ENCODE measurements around the gene PFKL. TPM values are rescaled to one million over a fixed set of nuclear protein-coding genes. Genes with fewer than 3 reads are reported as not detected.

Gene PFKL
- total RNA-seq, 1 experiment from 2014 or later: 78.9 TPM

DNA sequence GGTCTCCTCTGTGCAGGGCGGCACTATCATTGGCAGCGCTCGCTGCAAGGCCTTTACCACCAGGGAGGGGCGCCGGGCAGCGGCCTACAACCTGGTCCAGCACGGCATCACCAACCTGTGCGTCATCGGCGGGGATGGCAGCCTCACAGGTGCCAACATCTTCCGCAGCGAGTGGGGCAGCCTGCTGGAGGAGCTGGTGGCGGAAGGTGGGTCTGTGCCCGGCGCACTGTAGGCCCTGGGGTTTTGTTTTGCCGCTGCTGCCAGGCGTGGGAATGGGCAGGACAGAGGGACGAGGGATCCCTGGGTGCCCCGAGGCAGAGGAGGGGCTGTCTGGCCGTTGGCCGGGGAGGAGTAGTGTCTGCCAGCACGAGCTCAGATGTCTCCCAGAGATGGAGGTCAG is 12.2 kb downstream of the PFKL start:
- H3K27ac Mint-ChIP-seq (ENCODE audit: unreplicated experiment): no peak overlapping the region
- CTCF ChIA-PET: no interaction called here
- BruUV-seq (replicated peaks): no TSS peak
- intact Hi-C loops (cut with micrococcal nuclease; ENCODE audit: unreplicated experiment): no loop called here
- no peak for DNase-seq
- no peaks in the 10 kb centered on the region for H3K27me3 Mint-ChIP-seq (ENCODE audit: unreplicated experiment)
- no peak overlapping the region for H3K4me3 Mint-ChIP-seq (ENCODE audit: low read depth, unreplicated experiment)
- no peaks in the 10 kb centered on the region for H3K4me1 Mint-ChIP-seq (ENCODE audit: low read depth, unreplicated experiment)
- TF ChIP-seq CTCF (IDR thresholded peaks at IDR 0.05; ENCODE audit: unreplicated experiment): no peak
- H3K36me3 Mint-ChIP-seq (ENCODE audit: insufficient read depth, unreplicated experiment): peaks cover 23% of the 10 kb centered on the region
- no peaks in the 10 kb centered on the region for H3K9me3 Mint-ChIP-seq (ENCODE audit: low read depth, unreplicated experiment)

DNA sequence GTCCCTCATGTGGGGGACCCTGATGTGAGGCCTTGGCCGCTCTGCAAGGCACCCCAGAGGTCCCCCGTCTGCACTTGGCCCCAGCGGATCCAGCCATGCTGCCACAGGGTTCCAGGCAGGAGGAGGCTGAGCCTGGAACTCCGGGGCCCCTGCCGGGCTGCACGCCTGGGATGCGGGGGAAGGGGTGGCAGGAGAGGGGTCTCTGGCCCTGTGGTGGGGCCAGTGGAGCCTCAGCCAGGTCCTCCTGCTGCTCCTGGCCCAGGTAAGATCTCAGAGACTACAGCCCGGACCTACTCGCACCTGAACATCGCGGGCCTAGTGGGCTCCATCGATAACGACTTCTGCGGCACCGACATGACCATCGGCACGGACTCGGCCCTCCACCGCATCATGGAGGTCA is 12.9 kb downstream of the PFKL start:
- H3K27me3 Mint-ChIP-seq (ENCODE audit: unreplicated experiment): no peaks in the 10 kb centered on the region
- intact Hi-C loops (cut with micrococcal nuclease; ENCODE audit: unreplicated experiment): no loop called here
- CTCF ChIA-PET: no interaction called here
- DNase-seq: no peak
- TF ChIP-seq CTCF (IDR thresholded peaks at IDR 0.05; ENCODE audit: unreplicated experiment): no peak
- no peaks in the 10 kb centered on the region for H3K4me1 Mint-ChIP-seq (ENCODE audit: low read depth, unreplicated experiment)
- H3K27ac Mint-ChIP-seq (ENCODE audit: unreplicated experiment): no peak overlapping the region
- H3K4me3 Mint-ChIP-seq (ENCODE audit: low read depth, unreplicated experiment): no peak overlapping the region
- no TSS peak for BruUV-seq (replicated peaks)
- H3K9me3 Mint-ChIP-seq (ENCODE audit: low read depth, unreplicated experiment): no peaks in the 10 kb centered on the region
- H3K36me3 Mint-ChIP-seq (ENCODE audit: insufficient read depth, unreplicated experiment): peaks cover 17% of the 10 kb centered on the region

GRCh38 chr21:44313451-44313850 is 13.6 kb downstream of the PFKL start:
- no peak overlapping the region for H3K27ac Mint-ChIP-seq (ENCODE audit: unreplicated experiment)
- peaks cover 16% of the 10 kb centered on the region for H3K36me3 Mint-ChIP-seq (ENCODE audit: insufficient read depth, unreplicated experiment)
- H3K4me1 Mint-ChIP-seq (ENCODE audit: low read depth, unreplicated experiment): no peaks in the 10 kb centered on the region
- TF ChIP-seq CTCF (IDR thresholded peaks at IDR 0.05; ENCODE audit: unreplicated experiment): no peak
- H3K9me3 Mint-ChIP-seq (ENCODE audit: low read depth, unreplicated experiment): no peaks in the 10 kb centered on the region
- no peak for DNase-seq
- BruUV-seq (replicated peaks): no TSS peak
- no peaks in the 10 kb centered on the region for H3K27me3 Mint-ChIP-seq (ENCODE audit: unreplicated experiment)
- intact Hi-C loops (cut with micrococcal nuclease; ENCODE audit: unreplicated experiment): no loop called here
- H3K4me3 Mint-ChIP-seq (ENCODE audit: low read depth, unreplicated experiment): no peak overlapping the region
- CTCF ChIA-PET: no interaction called here

GRCh38 chr21:44314128-44314527 is 14.3 kb downstream of the PFKL start:
- DNase-seq: no peak
- no peaks in the 10 kb centered on the region for H3K9me3 Mint-ChIP-seq (ENCODE audit: low read depth, unreplicated experiment)
- no TSS peak for BruUV-seq (replicated peaks)
- CTCF ChIA-PET: no interaction called here
- no peaks in the 10 kb centered on the region for H3K27me3 Mint-ChIP-seq (ENCODE audit: unreplicated experiment)
- H3K27ac Mint-ChIP-seq (ENCODE audit: unreplicated experiment): no peak overlapping the region
- intact Hi-C loops (cut with micrococcal nuclease; ENCODE audit: unreplicated experiment): no loop called here
- TF ChIP-seq CTCF (IDR thresholded peaks at IDR 0.05; ENCODE audit: unreplicated experiment): no peak
- H3K4me3 Mint-ChIP-seq (ENCODE audit: low read depth, unreplicated experiment): no peak overlapping the region
- no peaks in the 10 kb centered on the region for H3K4me1 Mint-ChIP-seq (ENCODE audit: low read depth, unreplicated experiment)
- H3K36me3 Mint-ChIP-seq (ENCODE audit: insufficient read depth, unreplicated experiment): peaks cover 16% of the 10 kb centered on the region

Measured in Calu3 (cell line).